Subcutaneous adipose tissue (tissue), 4 donors: ENCODE measurements around the gene ERC2. TPM values are rescaled to one million over a fixed set of nuclear protein-coding genes. Genes with fewer than 3 reads are reported as not detected.

Experiments used
- CTCF ChIP-seq: fragments of 450-650 bp; IDR thresholded peaks from one replicate; pipeline ENCODE4 v1.5.1; 2016; ENCODE audit warnings: low read depth, mild to moderate bottlenecking, control low read depth, antibody characterized with exemption, moderate library complexity
- total RNA-seq, 4 donors: library from RNA; depleted of rRNA; stranded (reverse); fragments of >200 nt; gene quantifications; one replicate each; pipeline ENCODE4 v1.1.0, GENCODE V29; 2016

The ERC2 gene
- total RNA-seq, 4 donors from 2014 or later, result 1.1 TPM; not detected in 3

GRCh38 chr3:56122911-56123310 lies 345.4 kb downstream of the ERC2 start:
- no peak for TF ChIP-seq CTCF

GRCh38 chr3:56121716-56122115 lies 346.6 kb downstream of the ERC2 start:
- no peak for TF ChIP-seq CTCF

- no peak for TF ChIP-seq CTCF
These were observed 348.5 kb downstream of the ERC2 start for GRCh38 chr3:56119575-56120349.

- TF ChIP-seq CTCF, result no peak
These were observed 349.3 kb downstream of the ERC2 start for GRCh38 chr3:56118968-56119367.

- TF ChIP-seq CTCF, result no peak
These were observed 352.6 kb downstream of the ERC2 start for GRCh38 chr3:56115698-56116097.

- no peak for TF ChIP-seq CTCF
These were observed 353.1 kb downstream of the ERC2 start for GRCh38 chr3:56115199-56115598.

GRCh38 chr3:56113908-56114307 lies 354.4 kb downstream of the ERC2 start:
- TF ChIP-seq CTCF, result no peak
